AG09309 (cell line): ENCODE measurements around the gene MTCH1.
"Not testable (repeated sequence)": the region's sequence is repeated elsewhere in the genome, so short reads cannot be mapped to it uniquely, and the experiment has no call there.

ENCODE experiments used
- DNase-seq: peaks from one replicate; pipeline ENCODE4 v3.0.0-alpha.2; 2010; ENCODE audit warnings: low read depth
- H3K4me3 ChIP-seq: 2 replicates; pipeline ENCODE4 v1.5.1; 2011; ENCODE audit warnings: mild to moderate bottlenecking, low read depth, low read length, moderate library complexity; ENCODE audit not compliant: control insufficient read depth
- CTCF ChIP-seq: IDR thresholded peaks from 2 replicates; pipeline ENCODE4 v1.5.1; 2011; ENCODE audit warnings: mild to moderate bottlenecking, low read depth, low read length, inconsistent platforms; ENCODE audit not compliant: insufficient read depth, control insufficient read depth; ENCODE audit errors: missing control alignments

Gene MTCH1

GRCh38 chr6:36940027-36940426, 46.0 kb downstream of the MTCH1 start:
- TF ChIP-seq CTCF = no peak
- no peak for DNase-seq
- no peak overlapping the region for H3K4me3 ChIP-seq

GRCh38 chr6:36939005-36939404, 47.0 kb downstream of the MTCH1 start:
- not testable (repeated sequence) for DNase-seq, H3K4me3 ChIP-seq

GRCh38 chr6:36938536-36938935, 47.5 kb downstream of the MTCH1 start:
- no peak overlapping the region for H3K4me3 ChIP-seq
- no peak for TF ChIP-seq CTCF
- peak; percentile 20 for DNase-seq

- H3K4me3 ChIP-seq = no peak overlapping the region
- no peak for TF ChIP-seq CTCF
- DNase-seq = no peak
Observed at GRCh38 chr6:36937896-36938295, 48.1 kb downstream of the MTCH1 start.

GRCh38 chr6:36936824-36937223, 49.2 kb downstream of the MTCH1 start:
- no peak for DNase-seq
- no peak for TF ChIP-seq CTCF

GRCh38 chr6:36934901-36935300, 51.1 kb downstream of the MTCH1 start:
- TF ChIP-seq CTCF = no peak
- no peak for DNase-seq
- no peak overlapping the region for H3K4me3 ChIP-seq

More at GRCh38 chr6:36936824-36937223, 49.2 kb downstream of the MTCH1 start:
- H3K4me3 ChIP-seq = no peak overlapping the region

- DNase-seq = no peak
- no peak overlapping the region for H3K4me3 ChIP-seq
- TF ChIP-seq CTCF = no peak
Observed at GRCh38 chr6:36933519-36933918, 52.5 kb downstream of the MTCH1 start.
